K562 (cell line): ENCODE measurements around the gene RARRES2. TPM values are rescaled to one million over a fixed set of nuclear protein-coding genes. Genes with fewer than 3 reads are reported as not detected.

Experiments used
- BRF1 ChIP-seq: IDR thresholded peaks from 3 replicates; pipeline ENCODE4 v1.6.1; 2011; ENCODE audit warnings: borderline replicate concordance, mild to moderate bottlenecking; ENCODE audit not compliant: insufficient read length; ENCODE audit errors: extremely low read depth
- E2F1 ChIP-seq: sonication (generic); formaldehyde crosslinking; IDR thresholded peaks from 2 replicates; pipeline ENCODE4 v1.8.1; 2023; ENCODE audit warnings: mild to moderate bottlenecking, missing genetic modification reagents, moderate library complexity
- FOXK1 ChIP-seq: sonication (generic); formaldehyde crosslinking; IDR thresholded peaks from 2 replicates; pipeline ENCODE4 v1.8.0; 2022; ENCODE audit warnings: missing genetic modification reagents, mild to moderate bottlenecking, borderline replicate concordance
- KAT2B ChIP-seq: IDR thresholded peaks from one replicate; pipeline ENCODE4 v1.6.1; 2012; ENCODE audit warnings: low read depth, mild to moderate bottlenecking, control low read depth, inconsistent platforms, low read length, moderate library complexity
- PTBP1 ChIP-seq: fragments of 200-400 bp; formaldehyde crosslinking; IDR thresholded peaks from 2 replicates; pipeline ENCODE4 v1.6.1; 2017; ENCODE audit warnings: low read depth, low read length
- RFX5 ChIP-seq: IDR thresholded peaks from 2 replicates; pipeline ENCODE4 v1.6.1; 2011; ENCODE audit warnings: low read depth, mild to moderate bottlenecking, improper control_type of control experiment, low read length
- SIX5 ChIP-seq, 2 experiments: IDR thresholded peaks; 2 replicates each; pipeline ENCODE4 v1.6.1; 2011; ENCODE audit warnings: low read length in 2 of 2, borderline replicate concordance in 1 of 2, low read depth in 1 of 2, mild to moderate bottlenecking in 1 of 2, moderate library complexity in 1 of 2; ENCODE audit not compliant: insufficient read depth in 1 of 2
- TCF7 ChIP-seq: sonication (generic); IDR thresholded peaks from 2 replicates; pipeline ENCODE4 v1.6.1; 2016; ENCODE audit warnings: antibody characterized with exemption, borderline replicate concordance
- U2AF2 ChIP-seq: fragments of 200-400 bp; formaldehyde crosslinking; optimal IDR thresholded peaks from 2 replicates; pipeline ENCODE3; 2017; ENCODE audit warnings: low read depth, mild to moderate bottlenecking, low read length
- ZKSCAN3 ChIP-seq: fragments of 250-450 bp; sonication (Bioruptor Pico); IDR thresholded peaks from 2 replicates; pipeline ENCODE4 v1.4.0; 2020
- ZNF408 ChIP-seq: fragments of 250-450 bp; sonication (Bioruptor Pico); IDR thresholded peaks from 2 replicates; pipeline ENCODE4 v1.4.0; 2020; ENCODE audit warnings: low read depth, mild to moderate bottlenecking, moderate library complexity
- ZNF655 ChIP-seq: fragments of 250-450 bp; sonication (Bioruptor Pico); IDR thresholded peaks from 2 replicates; pipeline ENCODE4 v1.5.0; 2021
- polyA plus RNA-seq, 8 experiments: library from polyadenylated mRNA; depleted of rRNA in 4 of 8; stranded (reverse) in 5 of 8; unstranded in 3 of 8; fragments of >200 nt; fragmentation: Nextera tagmentation in 2 of 8; fragmentation: Illumina TruSeq in 1 of 8; extraction: Ambion mirVana in 2 of 8; extraction: Trizol in 1 of 8; gene quantifications; 2 replicates each; pipeline versions ENCODE4 v1.2.1 to v1.2.3, GENCODE V29; 2011 to 2014; ENCODE audit warnings: inconsistent platforms in 1 of 8, missing spikeins in 1 of 8
- total RNA-seq, 7 experiments: library from RNA; depleted of rRNA in 6 of 7; stranded (reverse); fragments of >200 nt in 6 of 7; fragmentation: Illumina TruSeq in 2 of 7; extraction: Trizol in 2 of 7; gene quantifications; 2 replicates each; pipeline versions ENCODE4 v1.2.1 to v1.2.3, GENCODE V29; 2011 to 2021; ENCODE audit warnings: low replicate concordance in 1 of 7
- TF ChIP-seq, protein P1 (sequence below), 2 experiments: fragments of 450-650 bp; IDR thresholded peaks; 2 replicates each; pipeline ENCODE4 v1.6.1; 2016
- TF ChIP-seq, protein P2 (sequence below): fragments of 200-800 bp; sonication (Bioruptor generic); IDR thresholded peaks from 2 replicates; pipeline ENCODE4 v1.6.1; 2017; ENCODE audit warnings: missing genetic modification characterization, missing compliant biosample characterization
- TF ChIP-seq, protein P3 (sequence below): sonication (generic); formaldehyde crosslinking; IDR thresholded peaks from 2 replicates; pipeline ENCODE4 v1.8.0; 2022; ENCODE audit warnings: mild to moderate bottlenecking, missing genetic modification reagents, borderline replicate concordance

The RARRES2 gene
- total and polyA plus RNA-seq, 9 of the 15 experiments (the other 6 are each of a cell fraction or from before 2014, with no cell fraction given), result 0.11 to 1.7 (median 0.23) TPM; not detected in 6

- TF ChIP-seq BRF1, result no peak
- TF ChIP-seq U2AF2, result no peak
- no peak for TF ChIP-seq SIX5 (IDR thresholded peaks at IDR 0.05; ENCODE audit: borderline replicate concordance in 1 of 2, insufficient read depth in 1 of 2, low read depth in 1 of 2, low read length in 2 of 2)
- TF ChIP-seq, protein P1, sequence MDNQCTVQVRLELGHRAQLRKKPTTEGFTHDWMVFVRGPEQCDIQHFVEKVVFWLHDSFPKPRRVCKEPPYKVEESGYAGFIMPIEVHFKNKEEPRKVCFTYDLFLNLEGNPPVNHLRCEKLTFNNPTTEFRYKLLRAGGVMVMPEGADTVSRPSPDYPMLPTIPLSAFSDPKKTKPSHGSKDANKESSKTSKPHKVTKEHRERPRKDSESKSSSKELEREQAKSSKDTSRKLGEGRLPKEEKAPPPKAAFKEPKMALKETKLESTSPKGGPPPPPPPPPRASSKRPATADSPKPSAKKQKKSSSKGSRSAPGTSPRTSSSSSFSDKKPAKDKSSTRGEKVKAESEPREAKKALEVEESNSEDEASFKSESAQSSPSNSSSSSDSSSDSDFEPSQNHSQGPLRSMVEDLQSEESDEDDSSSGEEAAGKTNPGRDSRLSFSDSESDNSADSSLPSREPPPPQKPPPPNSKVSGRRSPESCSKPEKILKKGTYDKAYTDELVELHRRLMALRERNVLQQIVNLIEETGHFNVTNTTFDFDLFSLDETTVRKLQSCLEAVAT (IDR thresholded peaks at IDR 0.05), result peak in 1 of 2 experiments; percentile 81; a peak in 1 of 4 replicates
- TF ChIP-seq TCF7, result peak; percentile 97
- no peak for TF ChIP-seq ZNF655
- no peak; the same call in 1 of the 2 replicates for TF ChIP-seq RFX5
- TF ChIP-seq E2F1, result peak; percentile 71; the same call in 1 of the 2 replicates
- TF ChIP-seq ZNF408 (CRISPR knock-in tag), result no peak
- no peak for TF ChIP-seq FOXK1
- TF ChIP-seq, protein P2, sequence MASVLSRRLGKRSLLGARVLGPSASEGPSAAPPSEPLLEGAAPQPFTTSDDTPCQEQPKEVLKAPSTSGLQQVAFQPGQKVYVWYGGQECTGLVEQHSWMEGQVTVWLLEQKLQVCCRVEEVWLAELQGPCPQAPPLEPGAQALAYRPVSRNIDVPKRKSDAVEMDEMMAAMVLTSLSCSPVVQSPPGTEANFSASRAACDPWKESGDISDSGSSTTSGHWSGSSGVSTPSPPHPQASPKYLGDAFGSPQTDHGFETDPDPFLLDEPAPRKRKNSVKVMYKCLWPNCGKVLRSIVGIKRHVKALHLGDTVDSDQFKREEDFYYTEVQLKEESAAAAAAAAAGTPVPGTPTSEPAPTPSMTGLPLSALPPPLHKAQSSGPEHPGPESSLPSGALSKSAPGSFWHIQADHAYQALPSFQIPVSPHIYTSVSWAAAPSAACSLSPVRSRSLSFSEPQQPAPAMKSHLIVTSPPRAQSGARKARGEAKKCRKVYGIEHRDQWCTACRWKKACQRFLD, result 0 out of 2 replicates have a peak, but pooled peaks have one; percentile 14
- TF ChIP-seq, protein P3, sequence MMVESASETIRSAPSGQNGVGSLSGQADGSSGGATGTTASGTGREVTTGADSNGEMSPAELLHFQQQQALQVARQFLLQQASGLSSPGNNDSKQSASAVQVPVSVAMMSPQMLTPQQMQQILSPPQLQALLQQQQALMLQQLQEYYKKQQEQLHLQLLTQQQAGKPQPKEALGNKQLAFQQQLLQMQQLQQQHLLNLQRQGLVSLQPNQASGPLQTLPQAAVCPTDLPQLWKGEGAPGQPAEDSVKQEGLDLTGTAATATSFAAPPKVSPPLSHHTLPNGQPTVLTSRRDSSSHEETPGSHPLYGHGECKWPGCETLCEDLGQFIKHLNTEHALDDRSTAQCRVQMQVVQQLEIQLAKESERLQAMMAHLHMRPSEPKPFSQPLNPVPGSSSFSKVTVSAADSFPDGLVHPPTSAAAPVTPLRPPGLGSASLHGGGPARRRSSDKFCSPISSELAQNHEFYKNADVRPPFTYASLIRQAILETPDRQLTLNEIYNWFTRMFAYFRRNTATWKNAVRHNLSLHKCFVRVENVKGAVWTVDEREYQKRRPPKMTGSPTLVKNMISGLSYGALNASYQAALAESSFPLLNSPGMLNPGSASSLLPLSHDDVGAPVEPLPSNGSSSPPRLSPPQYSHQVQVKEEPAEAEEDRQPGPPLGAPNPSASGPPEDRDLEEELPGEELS (CRISPR knock-in tag), result no peak
- TF ChIP-seq KAT2B, result no peak
- no peak for TF ChIP-seq PTBP1
- no peak for TF ChIP-seq ZKSCAN3 (CRISPR knock-in tag)
Measured at GRCh38 chr7:150378853-150379440, 37.5 kb upstream of the RARRES2 start, which contains the start of gene ZNF775 (continued).
